H1 (cell line): ENCODE data around the gene NUP107. TPM values are rescaled to one million over a fixed set of nuclear protein-coding genes. Genes with fewer than 3 reads are reported as not detected.

Experiments
- CTCF ChIA-PET: fragments of 300-600 bp; sonication (Branson Sonifier 250); formaldehyde crosslinking; loops from one replicate; lab custom pipeline; 2021; ENCODE audit not compliant: partially characterized antibody; lab: Charles Lee
- POLR2A ChIA-PET: fragments of 300-600 bp; sonication (Branson Sonifier 250); formaldehyde crosslinking; loops from one replicate; lab custom pipeline; 2021; ENCODE audit warnings: inconsistent platforms; ENCODE audit not compliant: partially characterized antibody; lab: Charles Lee
- DNase-seq, 2 experiments: peaks; one replicate each; pipeline versions ENCODE4 v3.0.0 to v3.0.0-alpha.2; 2010 to 2022; ENCODE audit warnings: low spot score in 2 of 2, low read depth in 1 of 2, mixed read lengths in 1 of 2
- FAIRE-seq: peaks from 2 replicates; lab custom pipeline; 2011; peaks lifted over from hg19 to GRCh38; lab: Jason Lieb, UNC
- H2AFZ ChIP-seq: 2 replicates; pipeline ENCODE4 v1.8.1; 2012; ENCODE audit warnings: low read length, inconsistent platforms
- H2AK5ac ChIP-seq: 2 replicates; pipeline ENCODE4 v1.6.1; 2013; ENCODE audit warnings: low read depth, low read length
- H2BK120ac ChIP-seq: replicated peaks from 2 replicates; pipeline ENCODE3; 2013; ENCODE audit warnings: low read depth, low read length, inconsistent platforms
- H2BK12ac ChIP-seq: 2 replicates; pipeline ENCODE4 v1.6.1; 2013; ENCODE audit warnings: low read depth, low read length
- H2BK15ac ChIP-seq: 2 replicates; pipeline ENCODE4 v1.6.1; 2013; ENCODE audit warnings: low read length
- H2BK20ac ChIP-seq: 2 replicates; pipeline ENCODE4 v1.6.1; 2013; ENCODE audit warnings: low read length
- H2BK5ac ChIP-seq: 2 replicates; pipeline ENCODE4 v1.6.1; 2013; ENCODE audit warnings: low read depth, low read length
- H3K14ac ChIP-seq: 2 replicates; pipeline ENCODE4 v1.6.1; 2013; ENCODE audit warnings: inconsistent platforms; ENCODE audit not compliant: insufficient read length
- H3K18ac ChIP-seq: 2 replicates; pipeline ENCODE4 v1.6.1; 2013; ENCODE audit warnings: low read length; ENCODE audit errors: extremely low read depth
- H3K23ac ChIP-seq: 2 replicates; pipeline ENCODE4 v1.6.1; 2013; ENCODE audit warnings: inconsistent platforms; ENCODE audit not compliant: insufficient read length
- H3K23me2 ChIP-seq: 2 replicates; pipeline ENCODE4 v1.6.1; 2013; ENCODE audit warnings: low read depth, low read length
- H3K27ac ChIP-seq: 2 replicates; pipeline ENCODE4 v1.6.1; 2011; ENCODE audit warnings: low read depth, low read length, inconsistent platforms
- H3K27me3 ChIP-seq, 4 experiments: replicated peaks in 1 of 4; 1 replicate in 1 of 4; 2 replicates in 3 of 4; pipeline versions ENCODE4 v1.6.1 to v1.8.1; 2011 to 2013; ENCODE audit warnings: low read length in 3 of 4, mild to moderate bottlenecking in 3 of 4, inconsistent platforms in 2 of 4, mixed read lengths in 2 of 4, moderate library complexity in 1 of 4; ENCODE audit not compliant: control insufficient read depth in 3 of 4, insufficient read depth in 3 of 4; ENCODE audit errors: extremely low read depth in 1 of 4
- H3K36me3 ChIP-seq, 4 experiments: 2 replicates each; pipeline versions ENCODE4 v1.6.1 to v1.8.1; 2011 to 2013; ENCODE audit warnings: mild to moderate bottlenecking in 4 of 4, low read length in 3 of 4, moderate library complexity in 2 of 4, control low read depth in 1 of 4, inconsistent platforms in 1 of 4; ENCODE audit not compliant: insufficient read depth in 4 of 4, control insufficient read depth in 2 of 4
- H3K4ac ChIP-seq: replicated peaks from 2 replicates; pipeline ENCODE3; 2013; ENCODE audit warnings: low read length, low read depth, mixed read lengths, inconsistent platforms; ENCODE audit not compliant: insufficient read length
- H3K4me1 ChIP-seq, 4 experiments: replicated peaks in 1 of 4; 1 replicate in 1 of 4; 2 replicates in 3 of 4; pipeline versions ENCODE4 v1.6.1 to v1.8.1; 2011 to 2013; ENCODE audit warnings: low read length in 3 of 4, inconsistent platforms in 2 of 4, mixed read lengths in 1 of 4; ENCODE audit not compliant: insufficient read depth in 4 of 4, control insufficient read depth in 3 of 4
- H3K4me2 ChIP-seq, 2 experiments: 2 replicates each; pipeline versions ENCODE4 v1.6.1 to v1.8.1; 2011 to 2013; ENCODE audit warnings: low read depth in 2 of 2, low read length in 2 of 2, control low read depth in 1 of 2, inconsistent platforms in 1 of 2, mild to moderate bottlenecking in 1 of 2; ENCODE audit not compliant: insufficient read depth in 1 of 2
- H3K4me3 ChIP-seq, 4 experiments: fragments of 200-600, 300-600 bp in 1 of 4; sonication (generic), shearing (Covaris generic), sonication (Bioruptor Twin) in 1 of 4; 2 replicates each; pipeline versions ENCODE4 v1.5.1 to v1.8.1; 2011 to 2016; ENCODE audit warnings: low read length in 4 of 4, low read depth in 3 of 4, control low read depth in 2 of 4, inconsistent platforms in 2 of 4, mild to moderate bottlenecking in 2 of 4, mixed read lengths in 1 of 4, moderate library complexity in 1 of 4; ENCODE audit not compliant: insufficient read depth in 2 of 4; ENCODE audit errors: extremely low read depth in 1 of 4
- H3K56ac ChIP-seq: replicated peaks from 2 replicates; pipeline ENCODE3; 2013; ENCODE audit warnings: low read depth, mild to moderate bottlenecking, mixed read lengths, low read length, inconsistent platforms; ENCODE audit not compliant: insufficient read length
- H3K79me1 ChIP-seq: 2 replicates; pipeline ENCODE4 v1.6.1; 2013; ENCODE audit warnings: low read depth, low read length, control low read depth
- H3K79me2 ChIP-seq, 2 experiments: 2 replicates each; pipeline versions ENCODE4 v1.6.1 to v1.8.1; 2012 to 2013; ENCODE audit warnings: low read length in 2 of 2, mild to moderate bottlenecking in 2 of 2, inconsistent platforms in 1 of 2; ENCODE audit not compliant: insufficient read depth in 2 of 2, control insufficient read depth in 1 of 2
- H3K9ac ChIP-seq, 4 experiments: replicated peaks in 1 of 4; 1 replicate in 1 of 4; 2 replicates in 3 of 4; pipeline versions ENCODE4 v1.6.1 to v1.8.1; 2011 to 2013; ENCODE audit warnings: low read depth in 3 of 4, low read length in 3 of 4, control low read depth in 2 of 4, mild to moderate bottlenecking in 2 of 4, moderate library complexity in 2 of 4, inconsistent platforms in 1 of 4; ENCODE audit errors: extremely low read depth in 1 of 4
- H3K9me3 ChIP-seq, 2 experiments: 2 replicates each; pipeline versions ENCODE4 v1.6.1 to v1.8.1; 2012 to 2013; ENCODE audit warnings: mild to moderate bottlenecking in 2 of 2, moderate library complexity in 2 of 2, control low read depth in 1 of 2, inconsistent platforms in 1 of 2, low read depth in 1 of 2, low read length in 1 of 2, mixed read lengths in 1 of 2; ENCODE audit not compliant: insufficient read depth in 2 of 2
- H4K20me1 ChIP-seq, 2 experiments: replicated peaks in 1 of 2; 2 replicates each; pipeline versions ENCODE3 to v1.8.1; 2011 to 2013; ENCODE audit warnings: inconsistent platforms in 2 of 2, low read length in 2 of 2, mild to moderate bottlenecking in 1 of 2; ENCODE audit not compliant: insufficient read depth in 2 of 2, control insufficient read depth in 1 of 2
- H4K5ac ChIP-seq: 2 replicates; pipeline ENCODE4 v1.6.1; 2013; ENCODE audit warnings: low read length, low read depth, mixed read lengths, inconsistent platforms; ENCODE audit not compliant: insufficient read length
- H4K8ac ChIP-seq: 2 replicates; pipeline ENCODE4 v1.8.0; 2013; ENCODE audit warnings: mild to moderate bottlenecking, moderate library complexity, low read length, inconsistent platforms; ENCODE audit not compliant: insufficient read depth; ENCODE audit errors: extremely low read depth
- H4K91ac ChIP-seq: replicated peaks from 2 replicates; pipeline ENCODE3; 2013; ENCODE audit warnings: low read length, mixed read lengths, inconsistent platforms; ENCODE audit not compliant: insufficient read length
- GABPA ChIP-seq: IDR thresholded peaks from 2 replicates; pipeline ENCODE4 v1.6.1; 2011; ENCODE audit warnings: mild to moderate bottlenecking, low read length, moderate library complexity, borderline replicate concordance; ENCODE audit not compliant: insufficient read depth
- KDM5A ChIP-seq: fragments of 200-600 bp; IDR thresholded peaks from 2 replicates; pipeline ENCODE4 v1.7.1; 2012; ENCODE audit warnings: mild to moderate bottlenecking, low read length, inconsistent platforms, mixed read lengths
- RAD21 ChIP-seq, 2 experiments: IDR thresholded peaks in 1 of 2; conservative IDR thresholded peaks in 1 of 2; 2 replicates each; pipeline ENCODE4 v1.6.1; 2011; ENCODE audit warnings: low read depth in 2 of 2, low read length in 2 of 2, improper control_type of control experiment in 1 of 2, inconsistent platforms in 1 of 2, mild to moderate bottlenecking in 1 of 2, moderate library complexity in 1 of 2
- RXRA ChIP-seq: IDR thresholded peaks from 2 replicates; pipeline ENCODE4 v1.6.1; 2011; ENCODE audit warnings: low read depth, mild to moderate bottlenecking, low read length, moderate library complexity; ENCODE audit not compliant: insufficient read depth
- SIN3A ChIP-seq, 2 experiments: IDR thresholded peaks in 1 of 2; conservative IDR thresholded peaks in 1 of 2; 2 replicates each; pipeline ENCODE4 v1.6.1; 2011 to 2012; ENCODE audit warnings: low read length in 2 of 2, improper control_type of control experiment in 1 of 2, low read depth in 1 of 2, mild to moderate bottlenecking in 1 of 2
- SIX5 ChIP-seq: IDR thresholded peaks from 2 replicates; pipeline ENCODE4 v1.6.1; 2011; ENCODE audit warnings: mild to moderate bottlenecking, low read depth, low read length
- SUZ12 ChIP-seq: fragments of 200-600 bp; sonication (generic); IDR thresholded peaks from 2 replicates; pipeline ENCODE4 v1.6.1; 2012; ENCODE audit warnings: mild to moderate bottlenecking, inconsistent platforms, low read length, moderate library complexity, mixed read lengths
- USF2 ChIP-seq: IDR thresholded peaks from 2 replicates; pipeline ENCODE4 v1.6.1; 2011; ENCODE audit warnings: low read length, improper control_type of control experiment
- YY1 ChIP-seq: IDR thresholded peaks from 2 replicates; pipeline ENCODE4 v1.6.1; 2011; ENCODE audit warnings: low read depth, mild to moderate bottlenecking, low read length
- WGBS, 2 experiments: shearing (Covaris generic) in 1 of 2; methylation state at CpG; one replicate each; pipeline versions ENCODE4 v1.1.6 to v1.1.7; 2013 to 2015; ENCODE audit warnings: low lambda C conversion rate in 2 of 2, mixed read lengths in 2 of 2, inconsistent platforms in 1 of 2, low coverage in 1 of 2, missing lambda C conversion rate in 1 of 2; ENCODE audit not compliant: insufficient replicate concordance in 2 of 2, insufficient coverage in 1 of 2, insufficient read length in 1 of 2; ENCODE audit errors: extremely low coverage in 1 of 2, missing lambda C conversion rate in 1 of 2; 5-methylcytosine and 5-hydroxymethylcytosine counted together
- polyA plus RNA-seq, 7 experiments: library from polyadenylated mRNA; depleted of rRNA in 3 of 7; stranded (reverse) in 5 of 7; unstranded in 2 of 7; fragments of >200 nt in 5 of 7; fragments of 200-250 nt in 2 of 7; gene quantifications; 1 replicate in 5 of 7; 2 replicates in 1 of 7; 4 replicates in 1 of 7; pipeline versions ENCODE4 v1.2.1 to v1.2.3, GENCODE V29; 2011 to 2013; ENCODE audit warnings: missing spikeins in 2 of 7, mixed read lengths in 2 of 7
- total RNA-seq: library from RNA; stranded (reverse); fragmentation: NEBNext Ultra II Directional; extraction: Animal tissue kit (Norgen Biotek cat#: 25700); gene quantifications from 2 replicates; pipeline ENCODE4 v1.2.1, GENCODE V29; 2021
- TF ChIP-seq, protein P1 (sequence below): IDR thresholded peaks from 2 replicates; pipeline ENCODE4 v1.6.1; 2012; ENCODE audit warnings: low read length, inconsistent platforms

Gene NUP107
- total and polyA plus RNA-seq, 2 of the 8 experiments (the other 6 are each of a cell fraction or from before 2014, with no cell fraction given) = 46.1 to 141 TPM

- POLR2A ChIA-PET = interaction anchor here (0.7 to 1.1 kb wide), 2 partner anchors 8 to 285 kb away, joined by 4 to 5 read pairs; no protein-coding TSS in a partner anchor
- 100% methylated on average over 1 of the region's 1 CpG; no CpG with 5 or more reads in 1 of the 2 experiments for WGBS, 2 experiments
- no peak overlapping the region for H2BK12ac ChIP-seq
- TF ChIP-seq SIX5 = no peak
- no peak for TF ChIP-seq USF2
- TF ChIP-seq SIN3A (conservative IDR thresholded peaks at IDR 0.05 in 1 of 2, IDR thresholded peaks at IDR 0.05 in 1 of 2; ENCODE audit: low read depth in 1 of 2, low read length in 2 of 2) = no peak
- TF ChIP-seq SUZ12 = no peak
- no peak for TF ChIP-seq RXRA
- TF ChIP-seq RAD21 (IDR thresholded peaks at IDR 0.05 in 1 of 2, conservative IDR thresholded peaks at IDR 0.05 in 1 of 2; ENCODE audit: low read depth in 2 of 2, low read length in 2 of 2) = no peak
- TF ChIP-seq, protein P1, sequence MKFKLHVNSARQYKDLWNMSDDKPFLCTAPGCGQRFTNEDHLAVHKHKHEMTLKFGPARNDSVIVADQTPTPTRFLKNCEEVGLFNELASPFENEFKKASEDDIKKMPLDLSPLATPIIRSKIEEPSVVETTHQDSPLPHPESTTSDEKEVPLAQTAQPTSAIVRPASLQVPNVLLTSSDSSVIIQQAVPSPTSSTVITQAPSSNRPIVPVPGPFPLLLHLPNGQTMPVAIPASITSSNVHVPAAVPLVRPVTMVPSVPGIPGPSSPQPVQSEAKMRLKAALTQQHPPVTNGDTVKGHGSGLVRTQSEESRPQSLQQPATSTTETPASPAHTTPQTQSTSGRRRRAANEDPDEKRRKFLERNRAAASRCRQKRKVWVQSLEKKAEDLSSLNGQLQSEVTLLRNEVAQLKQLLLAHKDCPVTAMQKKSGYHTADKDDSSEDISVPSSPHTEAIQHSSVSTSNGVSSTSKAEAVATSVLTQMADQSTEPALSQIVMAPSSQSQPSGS = no peak
- TF ChIP-seq GABPA = no peak
- no peak for TF ChIP-seq KDM5A
- TF ChIP-seq YY1 = no peak
These were observed 78.9 kb downstream of the NUP107 start for GRCh38 chr12:68765696-68766095.

More at GRCh38 chr12:68765696-68766095, 78.9 kb downstream of the NUP107 start:
- H2BK120ac ChIP-seq = no peak overlapping the region
- no peak overlapping the region for H2AFZ ChIP-seq
- CTCF ChIA-PET = no interaction called here
- FAIRE-seq = no peak
- no peaks in the 10 kb centered on the region for H3K9me3 ChIP-seq
- H4K8ac ChIP-seq = no peak overlapping the region
- no peaks in the 10 kb centered on the region for H3K4me1 ChIP-seq
- H2BK20ac ChIP-seq = no peak overlapping the region
- no peaks in the 10 kb centered on the region for H3K79me1 ChIP-seq
- H3K4me2 ChIP-seq = no peak overlapping the region
- no peak overlapping the region for H3K23ac ChIP-seq
- no peak for DNase-seq
- H3K14ac ChIP-seq = no peak overlapping the region
- H3K56ac ChIP-seq = no peak overlapping the region
- peaks cover 0 to 18% (median under 1%) of the 10 kb centered on the region in 4 experiments; a peak in 3 of 8 replicates for H3K36me3 ChIP-seq
- H3K4ac ChIP-seq = no peak overlapping the region
- H2BK5ac ChIP-seq = no peak overlapping the region
- H4K91ac ChIP-seq = no peak overlapping the region
- H3K4me3 ChIP-seq = no peak overlapping the region
- no peak overlapping the region for H4K5ac ChIP-seq
- no peak overlapping the region for H2BK15ac ChIP-seq
- H3K9ac ChIP-seq = no peak overlapping the region
- H3K79me2 ChIP-seq = no peaks in the 10 kb centered on the region
- H3K18ac ChIP-seq = no peak overlapping the region
- no peak overlapping the region for H2AK5ac ChIP-seq
- H4K20me1 ChIP-seq = peaks cover 0 to 2% of the 10 kb centered on the region in 2 experiments
- H3K27me3 ChIP-seq = no peaks in the 10 kb centered on the region
- no peaks in the 10 kb centered on the region for H3K23me2 ChIP-seq
- H3K27ac ChIP-seq = no peak overlapping the region
